WTC11 (cell line): Measurements from ENCODE around the gene ZNF223. TPM values are rescaled to one million over a fixed set of nuclear protein-coding genes. Genes with fewer than 3 reads are reported as not detected.

ENCODE experiments used
- ATAC-seq: fragments of 200-7000 bp; cut with Tn5 transposase; 2 replicates; pipeline ENCODE4 v1.10.0; 2021; ENCODE audit warnings: mild to moderate bottlenecking, moderate library complexity
- CTCF ChIA-PET: fragments of 300-600 bp; sonication (Branson Sonifier 250); formaldehyde crosslinking; loops from one replicate; lab custom pipeline; 2021; ENCODE audit warnings: antibody characterized with exemption; lab: Charles Lee
- POLR2A ChIA-PET: fragments of 350-600 bp; sonication (Branson Sonifier 250); formaldehyde crosslinking; loops from one replicate; lab custom pipeline; 2021; ENCODE audit warnings: antibody characterized with exemption; lab: Charles Lee
- DNase-seq: peaks from one replicate; pipeline ENCODE4 v3.0.0; 2021; ENCODE audit warnings: low spot score
- H3K27ac Mint-ChIP-seq: 2 replicates; pipeline ENCODE4 v1.8.0; 2021; ENCODE audit warnings: mixed read lengths
- H3K27me3 Mint-ChIP-seq: 2 replicates; pipeline ENCODE4 v1.8.0; 2021; ENCODE audit warnings: low read depth, mild to moderate bottlenecking, moderate library complexity, mixed read lengths
- H3K36me3 Mint-ChIP-seq: 2 replicates; pipeline ENCODE4 v1.8.0; 2021; ENCODE audit warnings: mixed read lengths
- H3K4me1 Mint-ChIP-seq: 2 replicates; pipeline ENCODE4 v1.8.0; 2022; ENCODE audit warnings: mixed read lengths
- H3K4me3 Mint-ChIP-seq: 2 replicates; pipeline ENCODE4 v1.8.0; 2021; ENCODE audit warnings: mild to moderate bottlenecking, moderate library complexity, mixed read lengths
- H3K9me3 Mint-ChIP-seq: 2 replicates; pipeline ENCODE4 v1.8.0; 2021; ENCODE audit warnings: mixed read lengths
- ETV6 ChIP-seq: sonication (generic); formaldehyde crosslinking; IDR thresholded peaks from 2 replicates; pipeline ENCODE4 v1.8.1; 2022; ENCODE audit warnings: mild to moderate bottlenecking, missing genetic modification reagents
- FOXK1 ChIP-seq: sonication (generic); formaldehyde crosslinking; IDR thresholded peaks from 2 replicates; pipeline ENCODE4 v1.8.0; 2022; ENCODE audit warnings: mild to moderate bottlenecking, moderate library complexity, missing genetic modification reagents
- GABPB1 ChIP-seq: sonication (generic); formaldehyde crosslinking; IDR thresholded peaks from 2 replicates; pipeline ENCODE4 v1.8.1; 2023; ENCODE audit warnings: mild to moderate bottlenecking, missing genetic modification reagents
- GTF2I ChIP-seq: fragments of 250-450 bp; sonication (Bioruptor Pico); conservative IDR thresholded peaks from 2 replicates; pipeline ENCODE4 v1.4.0; 2021; ENCODE audit warnings: mild to moderate bottlenecking
- MXD4 ChIP-seq: fragments of 250-450 bp; sonication (Bioruptor Pico); IDR thresholded peaks from 2 replicates; pipeline ENCODE4 v1.8.0; 2021; ENCODE audit warnings: mild to moderate bottlenecking, moderate library complexity, borderline replicate concordance
- NFE2L1 ChIP-seq: sonication (generic); formaldehyde crosslinking; IDR thresholded peaks from 2 replicates; pipeline ENCODE4 v1.8.1; 2023; ENCODE audit warnings: missing genetic modification reagents
- NR1H2 ChIP-seq: sonication (generic); formaldehyde crosslinking; IDR thresholded peaks from 2 replicates; pipeline ENCODE4 v1.9.0; 2021; ENCODE audit warnings: mild to moderate bottlenecking, moderate library complexity, missing genetic modification reagents
- NR3C1 ChIP-seq: sonication (generic); formaldehyde crosslinking; conservative IDR thresholded peaks from 2 replicates; pipeline ENCODE4 v1.8.1; 2023; ENCODE audit warnings: low read depth, mild to moderate bottlenecking, missing genetic modification reagents
- PRRX2 ChIP-seq: fragments of 250-450 bp; sonication (Bioruptor Pico); IDR thresholded peaks from 2 replicates; pipeline ENCODE4 v1.8.0; 2021; ENCODE audit warnings: mild to moderate bottlenecking
- SP1 ChIP-seq: sonication (generic); formaldehyde crosslinking; conservative IDR thresholded peaks from 2 replicates; pipeline ENCODE4 v1.8.1; 2022; ENCODE audit warnings: missing genetic modification reagents
- ZNF671 ChIP-seq: fragments of 250-450 bp; sonication (Bioruptor Pico); IDR thresholded peaks from 2 replicates; pipeline ENCODE4 v1.8.0; 2021; ENCODE audit warnings: mild to moderate bottlenecking
- total RNA-seq: library from RNA; stranded (reverse); gene quantifications from 3 replicates; pipeline ENCODE4 v1.2.3, GENCODE V29; 2021
- TF ChIP-seq, protein P1 (sequence below): fragments of 200-600 bp; IDR thresholded peaks from 2 replicates; pipeline ENCODE4 v1.8.0; 2022; ENCODE audit warnings: antibody characterized with exemption
- TF ChIP-seq, protein P2 (sequence below): sonication (generic); formaldehyde crosslinking; IDR thresholded peaks from 2 replicates; pipeline ENCODE4 v1.8.1; 2023; ENCODE audit warnings: mild to moderate bottlenecking, missing genetic modification reagents
- TF ChIP-seq, protein P3 (sequence below): fragments of 250-450 bp; sonication (Bioruptor Pico); IDR thresholded peaks from 2 replicates; pipeline ENCODE4 v1.9.0; 2021; ENCODE audit warnings: moderate library complexity, mild to moderate bottlenecking, inconsistent platforms, borderline replicate concordance
- TF ChIP-seq, protein P4 (sequence below): sonication (generic); formaldehyde crosslinking; IDR thresholded peaks from 2 replicates; pipeline ENCODE4 v1.8.1; 2022; ENCODE audit warnings: mild to moderate bottlenecking, missing genetic modification reagents, moderate library complexity, borderline replicate concordance

The ZNF223 gene
- total RNA-seq, 1 experiment from 2014 or later, result 5.7 TPM

DNA sequence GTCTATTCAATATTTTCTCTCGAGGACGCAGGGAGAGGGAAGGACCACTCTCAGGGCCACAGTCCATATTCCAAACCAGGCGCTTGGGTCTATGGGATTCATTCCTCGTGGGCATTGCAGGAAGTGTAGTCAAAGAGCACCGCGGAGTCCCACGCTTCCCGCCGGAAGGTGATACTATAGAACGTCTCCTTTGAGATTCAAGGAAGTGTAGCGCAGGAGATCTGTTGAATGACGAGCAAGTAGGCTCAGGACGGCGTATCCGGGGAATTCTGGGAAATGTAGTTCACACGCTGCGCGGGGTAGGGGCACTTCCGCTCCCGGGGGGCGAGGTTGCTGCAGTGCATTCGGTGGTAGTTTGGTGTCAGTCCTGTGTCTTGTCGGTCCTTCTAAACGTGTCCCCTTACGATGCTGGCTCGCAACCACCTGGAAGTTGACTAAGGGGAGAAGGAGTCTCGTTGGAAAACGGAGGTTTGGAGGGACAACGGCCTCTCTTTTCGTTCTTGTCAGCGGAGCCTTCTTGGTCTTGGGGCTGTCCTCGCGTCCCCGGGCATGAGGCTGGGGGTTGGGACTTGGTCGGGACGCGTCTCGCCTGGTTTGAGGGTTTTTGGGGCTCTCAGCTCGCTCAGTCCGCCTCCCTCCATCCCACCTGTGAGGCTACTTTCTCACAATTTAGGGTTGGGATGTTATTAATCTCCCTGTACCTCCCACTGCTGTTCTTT is 20.1 kb downstream of the ZNF223 start, which contains the start of gene ZNF284 (continued):
- no peak for TF ChIP-seq NR1H2 (CRISPR knock-in tag)

DNA sequence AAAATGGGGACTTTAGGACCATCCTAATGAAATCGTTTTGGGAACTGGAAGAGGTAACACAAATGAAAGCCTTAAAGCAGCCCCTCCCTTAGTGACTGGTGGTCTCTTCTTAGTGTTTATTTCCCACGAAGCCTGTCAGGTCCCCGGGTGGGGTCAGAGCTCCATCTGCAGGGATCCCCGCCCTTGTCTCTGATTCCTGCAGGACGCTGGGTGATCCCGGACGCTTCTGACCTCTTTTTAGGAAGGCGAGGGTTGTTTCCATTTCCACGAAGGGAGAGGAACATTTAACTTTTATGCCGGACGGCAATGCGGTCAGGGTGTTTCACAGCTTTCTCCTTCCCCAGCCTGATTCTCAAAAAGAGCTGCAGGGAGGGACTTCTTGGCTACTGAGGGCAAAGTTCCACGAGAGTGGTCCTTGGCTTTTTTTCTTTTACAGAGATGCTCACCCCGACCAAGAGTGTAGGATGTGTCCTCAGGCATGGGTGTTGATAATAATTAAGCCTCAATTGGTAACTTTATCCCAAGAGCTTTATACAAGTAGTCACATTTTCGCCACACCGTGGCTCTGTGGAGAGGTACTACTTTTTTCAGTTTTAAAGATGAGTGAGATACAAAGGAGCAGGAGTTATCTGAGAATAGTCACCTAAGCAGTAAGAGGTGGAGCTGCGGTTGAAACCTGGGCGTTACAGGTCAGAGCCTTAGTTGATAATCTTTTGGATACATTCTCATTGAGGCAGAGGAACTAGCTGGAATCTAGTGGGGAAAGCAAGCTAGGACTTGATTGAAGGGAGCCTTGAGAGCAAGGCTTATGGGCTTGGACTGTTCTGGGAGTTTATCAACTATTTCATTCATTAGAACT is 20.9 kb downstream of the ZNF223 start:
- no peak for DNase-seq
- CTCF ChIA-PET, result interaction anchor here (1.4 kb wide), 1 partner anchor 69 kb away, joined by 3 read pairs; no protein-coding TSS in a partner anchor
- peaks cover 16% of the 10 kb centered on the region for H3K4me1 Mint-ChIP-seq
- POLR2A ChIA-PET, result interaction anchor here (0.6 kb wide), 2 partner anchors 68 to 325 kb away, joined by 3 read pairs; no protein-coding TSS in a partner anchor
- no peak overlapping the region for H3K27ac Mint-ChIP-seq
- peaks cover 27% of the 10 kb centered on the region for H3K36me3 Mint-ChIP-seq
- H3K4me3 Mint-ChIP-seq, result peak overlapping the region; percentile 89
- peaks cover 39% of the 10 kb centered on the region for H3K9me3 Mint-ChIP-seq
- peaks cover 24% of the 10 kb centered on the region for H3K27me3 Mint-ChIP-seq
- ATAC-seq, result no peak
- no peak for TF ChIP-seq ETV6
- TF ChIP-seq, all 79 proteins: peak for 0

DNA sequence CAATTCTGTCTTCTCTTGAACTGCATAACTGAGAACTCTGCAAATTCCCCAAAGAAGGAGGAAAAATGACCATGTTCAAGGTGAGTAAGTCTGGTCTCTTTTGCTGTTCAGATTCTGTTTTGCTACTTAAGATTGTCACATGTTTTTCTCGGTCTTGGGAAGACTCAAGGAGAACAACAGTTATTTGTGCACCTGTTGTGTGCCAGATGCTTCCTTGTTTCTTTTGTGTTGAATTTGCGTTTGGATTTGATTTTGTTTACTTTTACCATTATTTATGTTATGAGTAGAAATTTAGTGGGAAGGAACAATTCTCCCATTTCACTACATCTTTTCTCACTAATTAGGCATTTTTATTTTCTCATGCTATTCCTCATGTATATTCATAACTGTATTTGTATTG is 24.5 kb downstream of the ZNF223 start:
- TF ChIP-seq, protein P1, sequence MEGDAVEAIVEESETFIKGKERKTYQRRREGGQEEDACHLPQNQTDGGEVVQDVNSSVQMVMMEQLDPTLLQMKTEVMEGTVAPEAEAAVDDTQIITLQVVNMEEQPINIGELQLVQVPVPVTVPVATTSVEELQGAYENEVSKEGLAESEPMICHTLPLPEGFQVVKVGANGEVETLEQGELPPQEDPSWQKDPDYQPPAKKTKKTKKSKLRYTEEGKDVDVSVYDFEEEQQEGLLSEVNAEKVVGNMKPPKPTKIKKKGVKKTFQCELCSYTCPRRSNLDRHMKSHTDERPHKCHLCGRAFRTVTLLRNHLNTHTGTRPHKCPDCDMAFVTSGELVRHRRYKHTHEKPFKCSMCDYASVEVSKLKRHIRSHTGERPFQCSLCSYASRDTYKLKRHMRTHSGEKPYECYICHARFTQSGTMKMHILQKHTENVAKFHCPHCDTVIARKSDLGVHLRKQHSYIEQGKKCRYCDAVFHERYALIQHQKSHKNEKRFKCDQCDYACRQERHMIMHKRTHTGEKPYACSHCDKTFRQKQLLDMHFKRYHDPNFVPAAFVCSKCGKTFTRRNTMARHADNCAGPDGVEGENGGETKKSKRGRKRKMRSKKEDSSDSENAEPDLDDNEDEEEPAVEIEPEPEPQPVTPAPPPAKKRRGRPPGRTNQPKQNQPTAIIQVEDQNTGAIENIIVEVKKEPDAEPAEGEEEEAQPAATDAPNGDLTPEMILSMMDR, result no peak
- TF ChIP-seq GTF2I (CRISPR knock-in tag) (no peak), PRRX2 (CRISPR knock-in tag) (no peak), GABPB1 (no peak), NR3C1 (CRISPR knock-in tag) (no peak), ZNF671 (CRISPR knock-in tag) (no peak), SP1 (no peak), FOXK1 (no peak), MXD4 (no peak), NFE2L1 (CRISPR knock-in tag) (no peak), ETV6 (no peak)
- TF ChIP-seq, protein P2, sequence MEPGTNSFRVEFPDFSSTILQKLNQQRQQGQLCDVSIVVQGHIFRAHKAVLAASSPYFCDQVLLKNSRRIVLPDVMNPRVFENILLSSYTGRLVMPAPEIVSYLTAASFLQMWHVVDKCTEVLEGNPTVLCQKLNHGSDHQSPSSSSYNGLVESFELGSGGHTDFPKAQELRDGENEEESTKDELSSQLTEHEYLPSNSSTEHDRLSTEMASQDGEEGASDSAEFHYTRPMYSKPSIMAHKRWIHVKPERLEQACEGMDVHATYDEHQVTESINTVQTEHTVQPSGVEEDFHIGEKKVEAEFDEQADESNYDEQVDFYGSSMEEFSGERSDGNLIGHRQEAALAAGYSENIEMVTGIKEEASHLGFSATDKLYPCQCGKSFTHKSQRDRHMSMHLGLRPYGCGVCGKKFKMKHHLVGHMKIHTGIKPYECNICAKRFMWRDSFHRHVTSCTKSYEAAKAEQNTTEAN (CRISPR knock-in tag), result no peak
- TF ChIP-seq, protein P3, sequence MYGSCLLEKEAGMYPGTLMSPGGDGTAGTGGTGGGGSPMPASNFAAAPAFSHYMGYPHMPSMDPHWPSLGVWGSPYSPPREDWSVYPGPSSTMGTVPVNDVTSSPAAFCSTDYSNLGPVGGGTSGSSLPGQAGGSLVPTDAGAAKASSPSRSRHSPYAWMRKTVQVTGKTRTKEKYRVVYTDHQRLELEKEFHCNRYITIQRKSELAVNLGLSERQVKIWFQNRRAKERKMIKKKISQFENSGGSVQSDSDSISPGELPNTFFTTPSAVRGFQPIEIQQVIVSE (CRISPR knock-in tag), result no peak
- TF ChIP-seq, protein P4, sequence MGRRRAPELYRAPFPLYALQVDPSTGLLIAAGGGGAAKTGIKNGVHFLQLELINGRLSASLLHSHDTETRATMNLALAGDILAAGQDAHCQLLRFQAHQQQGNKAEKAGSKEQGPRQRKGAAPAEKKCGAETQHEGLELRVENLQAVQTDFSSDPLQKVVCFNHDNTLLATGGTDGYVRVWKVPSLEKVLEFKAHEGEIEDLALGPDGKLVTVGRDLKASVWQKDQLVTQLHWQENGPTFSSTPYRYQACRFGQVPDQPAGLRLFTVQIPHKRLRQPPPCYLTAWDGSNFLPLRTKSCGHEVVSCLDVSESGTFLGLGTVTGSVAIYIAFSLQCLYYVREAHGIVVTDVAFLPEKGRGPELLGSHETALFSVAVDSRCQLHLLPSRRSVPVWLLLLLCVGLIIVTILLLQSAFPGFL (CRISPR knock-in tag), result no peak
- H3K27ac Mint-ChIP-seq, result no peak overlapping the region
- no peak for ATAC-seq
- peaks cover 8% of the 10 kb centered on the region for H3K9me3 Mint-ChIP-seq
- H3K4me1 Mint-ChIP-seq, result peaks cover 12% of the 10 kb centered on the region
- peaks cover 17% of the 10 kb centered on the region for H3K27me3 Mint-ChIP-seq
- peaks cover 19% of the 10 kb centered on the region for H3K36me3 Mint-ChIP-seq
- no peak overlapping the region for H3K4me3 Mint-ChIP-seq
- CTCF ChIA-PET, result no interaction called here
- POLR2A ChIA-PET, result no interaction called here
- DNase-seq, result no peak
